IPS DF 6.9 (cell line): ENCODE data around the gene TNFRSF11A.

Experiments used
- DNase-seq: peaks from one replicate; pipeline ENCODE4 v3.0.0-alpha.2; 2013; ENCODE audit warnings: low read depth, low spot score
- H3K27ac ChIP-seq: one replicate; pipeline ENCODE4 v1.5.1; 2013; ENCODE audit warnings: low read length, control low read depth
- H3K27me3 ChIP-seq: 2 replicates; pipeline ENCODE4 v1.6.1; 2013; ENCODE audit warnings: mild to moderate bottlenecking, low read length; ENCODE audit not compliant: control insufficient read depth, insufficient read depth
- H3K36me3 ChIP-seq: 2 replicates; pipeline ENCODE4 v1.6.1; 2013; ENCODE audit warnings: low read length; ENCODE audit not compliant: control insufficient read depth, insufficient read depth
- H3K4me1 ChIP-seq: 2 replicates; pipeline ENCODE4 v1.6.1; 2013; ENCODE audit warnings: low read length; ENCODE audit not compliant: control insufficient read depth, insufficient read depth
- H3K4me3 ChIP-seq: 2 replicates; pipeline ENCODE4 v1.5.1; 2013; ENCODE audit warnings: mild to moderate bottlenecking, low read length
- H3K9me3 ChIP-seq: 2 replicates; pipeline ENCODE4 v1.6.1; 2013; ENCODE audit warnings: low read length, inconsistent platforms; ENCODE audit not compliant: control insufficient read depth, insufficient read depth
- WGBS: extraction: QIAGEN DNeasy Blood & Tissue Kit; methylation state at CpG from one replicate; pipeline ENCODE4 v1.1.7; 2013; ENCODE audit warnings: mixed read lengths, missing lambda C conversion rate; ENCODE audit not compliant: insufficient read length, insufficient coverage; 5-methylcytosine and 5-hydroxymethylcytosine counted together

TNFRSF11A gene

GRCh38 chr18:62288665-62289008, 36.5 kb upstream of the TNFRSF11A start:
- WGBS, result no CpG with 5 or more reads among the region's 2 CpGs
- no peak for DNase-seq
- Histone ChIP-seq H3K4me1 (no peaks in the 10 kb centered on the region), H3K27me3 (no peaks in the 10 kb centered on the region), H3K9me3 (no peaks in the 10 kb centered on the region), H3K4me3 (no peak overlapping the region), H3K27ac (no peak overlapping the region), H3K36me3 (no peaks in the 10 kb centered on the region; the same call in 1 of the 2 replicates)

- Histone ChIP-seq H3K4me1 (no peaks in the 10 kb centered on the region), H3K36me3 (no peaks in the 10 kb centered on the region; the same call in 1 of the 2 replicates), H3K27me3 (no peaks in the 10 kb centered on the region), H3K9me3 (no peaks in the 10 kb centered on the region), H3K4me3 (no peak overlapping the region), H3K27ac (no peak overlapping the region)
- 100% methylated on average over 1 of the region's 2 CpGs for WGBS
- DNase-seq, result no peak
Observed at GRCh38 chr18:62289047-62289446, 36.1 kb upstream of the TNFRSF11A start.

GRCh38 chr18:62294073-62294472, 31.0 kb upstream of the TNFRSF11A start:
- no peaks in the 10 kb centered on the region for H3K27me3 ChIP-seq

GRCh38 chr18:62300359-62300963, 24.6 kb upstream of the TNFRSF11A start:
- no peak overlapping the region for H3K27ac ChIP-seq
- H3K4me3 ChIP-seq, result no peak overlapping the region
- no CpG with 5 or more reads among the region's 3 CpGs for WGBS
- H3K27me3 ChIP-seq, result no peaks in the 10 kb centered on the region
- no peak for DNase-seq
- H3K4me1 ChIP-seq, result no peaks in the 10 kb centered on the region
- H3K9me3 ChIP-seq, result no peaks in the 10 kb centered on the region
- H3K36me3 ChIP-seq, result no peaks in the 10 kb centered on the region; the same call in 1 of the 2 replicates

More at GRCh38 chr18:62294073-62294472, 31.0 kb upstream of the TNFRSF11A start:
- H3K9me3 ChIP-seq, result no peaks in the 10 kb centered on the region
- no peak overlapping the region for H3K4me3 ChIP-seq
- H3K36me3 ChIP-seq, result no peaks in the 10 kb centered on the region; the same call in 1 of the 2 replicates
- DNase-seq, result no peak
- H3K27ac ChIP-seq, result no peak overlapping the region
- no peaks in the 10 kb centered on the region for H3K4me1 ChIP-seq

GRCh38 chr18:62301322-62301721, 23.8 kb upstream of the TNFRSF11A start:
- Histone ChIP-seq H3K27me3 (no peaks in the 10 kb centered on the region), H3K4me1 (no peaks in the 10 kb centered on the region), H3K36me3 (no peaks in the 10 kb centered on the region; the same call in 1 of the 2 replicates), H3K9me3 (no peaks in the 10 kb centered on the region), H3K27ac (no peak overlapping the region), H3K4me3 (no peak overlapping the region)
- WGBS, result no CpG with 5 or more reads among the region's 1 CpG
- no peak for DNase-seq

GRCh38 chr18:62312851-62313250, 12.3 kb upstream of the TNFRSF11A start:
- H3K36me3 ChIP-seq, result no peaks in the 10 kb centered on the region
- no CpG with 5 or more reads among the region's 1 CpG for WGBS
- H3K27ac ChIP-seq, result no peak overlapping the region
- DNase-seq, result no peak
- H3K9me3 ChIP-seq, result no peaks in the 10 kb centered on the region
- H3K4me1 ChIP-seq, result no peaks in the 10 kb centered on the region
- H3K27me3 ChIP-seq, result no peaks in the 10 kb centered on the region
- no peak overlapping the region for H3K4me3 ChIP-seq

- Histone ChIP-seq H3K36me3 (no peaks in the 10 kb centered on the region), H3K4me1 (no peaks in the 10 kb centered on the region; the same call in 1 of the 2 replicates), H3K27ac (no peak overlapping the region), H3K4me3 (no peak overlapping the region), H3K9me3 (no peaks in the 10 kb centered on the region), H3K27me3 (no peaks in the 10 kb centered on the region)
- DNase-seq, result no peak
- WGBS, result no CpG with 5 or more reads among the region's 4 CpGs
Observed at GRCh38 chr18:62318228-62319180, 6.6 kb upstream of the TNFRSF11A start.

GRCh38 chr18:62321201-62321600, 3.9 kb upstream of the TNFRSF11A start:
- no peaks in the 10 kb centered on the region; the same call in 1 of the 2 replicates for H3K4me1 ChIP-seq
- no peaks in the 10 kb centered on the region for H3K36me3 ChIP-seq
- DNase-seq, result no peak
- no peak overlapping the region for H3K27ac ChIP-seq
- no peak overlapping the region for H3K4me3 ChIP-seq
- H3K27me3 ChIP-seq, result peaks cover under 1% of the 10 kb centered on the region; the same call in 1 of the 2 replicates
- no peaks in the 10 kb centered on the region for H3K9me3 ChIP-seq
- WGBS, result no CpG with 5 or more reads among the region's 3 CpGs

GRCh38 chr18:62323483-62324180, 1.5 kb upstream of the TNFRSF11A start:
- WGBS, result no CpG with 5 or more reads among the region's 6 CpGs
- no peaks in the 10 kb centered on the region for H3K36me3 ChIP-seq
- H3K4me3 ChIP-seq, result no peak overlapping the region
- DNase-seq, result no peak
- no peaks in the 10 kb centered on the region; the same call in none of the 2 replicates for H3K4me1 ChIP-seq
- no peaks in the 10 kb centered on the region for H3K9me3 ChIP-seq
- H3K27ac ChIP-seq, result no peak overlapping the region
- H3K27me3 ChIP-seq, result peaks cover 11% of the 10 kb centered on the region; the same call in 1 of the 2 replicates

- no CpG with 5 or more reads among the region's 12 CpGs for WGBS
- H3K4me1 ChIP-seq, result peaks cover 3% of the 10 kb centered on the region
- peak overlapping the region; percentile 56; the same call in 1 of the 2 replicates for H3K4me3 ChIP-seq
- DNase-seq, result no peak
- no peaks in the 10 kb centered on the region for H3K9me3 ChIP-seq
- no peak overlapping the region for H3K27ac ChIP-seq
- H3K27me3 ChIP-seq, result peaks cover 11% of the 10 kb centered on the region; the same call in 1 of the 2 replicates
- H3K36me3 ChIP-seq, result no peaks in the 10 kb centered on the region
Observed at GRCh38 chr18:62324181-62324828, 805 bp upstream of the TNFRSF11A start.
